Measurements from ENCODE around the gene THADA.

THADA gene

GRCh38 chr2:43509886-43510285 lies 86.0 kb downstream of the THADA start:
- in situ Hi-C loops (cut with MboI; ENCODE audit: low sequenced_read_pairs), result no loop called here

DNA sequence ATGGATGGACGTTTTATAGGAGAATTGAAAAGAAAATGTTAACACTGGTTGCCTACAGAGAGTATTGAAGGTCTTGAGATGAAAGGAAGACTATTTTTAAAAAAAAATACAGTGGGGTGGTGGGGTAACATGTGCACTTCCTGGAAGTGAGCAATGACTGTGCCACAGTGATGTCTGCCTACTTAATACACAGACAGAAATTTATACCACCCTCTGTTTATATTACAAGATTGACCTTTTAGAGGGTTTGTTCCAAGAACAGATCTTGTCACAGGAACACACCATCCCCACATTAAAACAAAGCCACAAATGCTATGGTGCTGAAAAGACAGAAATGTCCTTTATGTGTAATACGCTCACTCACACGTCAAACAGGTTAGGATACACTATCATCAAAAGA lies 87.6 kb downstream of the THADA start:
- in situ Hi-C loops (cut with MboI; ENCODE audit: low sequenced_read_pairs), result no loop called here

- in situ Hi-C loops (cut with MboI; ENCODE audit: low sequenced_read_pairs), result no loop called here
These were observed 88.7 kb downstream of the THADA start for GRCh38 chr2:43507137-43507536.

DNA sequence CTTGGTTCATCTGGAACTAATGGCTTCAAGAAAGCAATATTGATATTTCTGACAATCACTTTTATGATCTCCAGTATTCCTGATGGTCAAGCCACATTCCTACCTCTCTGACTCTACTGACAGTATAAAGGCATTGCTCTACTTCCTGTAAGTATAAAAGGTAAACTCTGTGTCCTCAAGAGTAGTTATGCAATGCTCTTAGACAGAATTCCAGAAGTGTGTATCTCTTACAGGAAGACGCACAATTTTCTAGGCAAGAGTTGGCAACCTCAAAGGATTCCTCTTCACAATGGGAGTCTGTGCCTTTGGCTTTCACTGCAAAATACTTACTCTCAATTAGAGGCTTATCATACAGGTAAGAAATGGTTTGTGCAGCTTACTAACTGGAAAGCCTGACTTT lies 100.1 kb downstream of the THADA start:
- in situ Hi-C loops (cut with MboI; ENCODE audit: low sequenced_read_pairs), result loop anchor here (25.0 kb wide), 2 partner anchors 383 to 658 kb away; no protein-coding TSS in a partner anchor

DNA sequence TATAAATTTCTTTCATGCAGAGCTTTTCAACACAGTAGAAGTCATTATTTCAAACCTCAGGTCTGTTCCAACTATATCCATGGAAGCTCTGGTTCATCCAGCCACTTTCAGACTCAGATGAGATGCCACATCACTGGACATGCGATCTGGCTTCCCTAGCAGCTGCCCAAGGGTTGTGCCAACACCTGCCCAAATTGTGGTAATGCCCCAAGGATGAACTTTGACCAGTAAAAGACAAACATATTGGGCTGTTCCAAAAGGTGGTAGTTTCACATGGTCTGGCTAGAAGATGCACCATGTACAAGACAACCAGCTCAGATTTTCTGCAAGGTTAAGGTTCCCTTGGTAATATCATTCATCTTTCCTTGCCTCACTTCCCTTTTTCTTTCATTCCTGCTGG lies 101.9 kb downstream of the THADA start:
- in situ Hi-C loops (cut with MboI; ENCODE audit: low sequenced_read_pairs), result loop anchor here (25.0 kb wide), 2 partner anchors 382 to 657 kb away; no protein-coding TSS in a partner anchor

DNA sequence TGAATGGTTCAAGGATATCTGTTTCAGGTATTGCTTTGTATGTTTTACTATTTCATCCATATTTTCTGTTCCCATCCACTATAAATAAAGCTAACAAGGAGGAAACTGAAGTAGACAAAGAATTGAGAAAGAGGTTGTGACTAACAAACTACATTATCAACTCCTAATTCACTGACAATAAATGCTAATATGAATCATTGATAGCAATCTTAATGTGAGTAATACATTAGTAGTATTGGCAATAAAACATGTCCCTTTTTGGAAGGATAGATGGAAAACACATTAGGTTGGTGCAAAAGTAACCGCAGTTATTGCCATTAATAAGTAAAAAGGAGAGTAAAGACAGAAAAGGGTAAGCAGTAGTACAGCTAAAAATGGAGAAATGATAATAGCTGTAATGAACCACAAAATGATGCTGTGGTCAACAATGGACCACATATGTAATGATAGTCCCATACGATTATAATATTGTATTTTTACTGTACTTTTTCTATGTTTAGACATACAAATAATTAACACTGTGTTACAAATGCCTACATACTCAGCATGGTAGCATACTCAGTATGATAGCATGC lies 104.7 kb downstream of the THADA start:
- in situ Hi-C loops (cut with MboI; ENCODE audit: low sequenced_read_pairs), result loop anchor here (25.0 kb wide), 2 partner anchors 379 to 654 kb away; no protein-coding TSS in a partner anchor

DNA sequence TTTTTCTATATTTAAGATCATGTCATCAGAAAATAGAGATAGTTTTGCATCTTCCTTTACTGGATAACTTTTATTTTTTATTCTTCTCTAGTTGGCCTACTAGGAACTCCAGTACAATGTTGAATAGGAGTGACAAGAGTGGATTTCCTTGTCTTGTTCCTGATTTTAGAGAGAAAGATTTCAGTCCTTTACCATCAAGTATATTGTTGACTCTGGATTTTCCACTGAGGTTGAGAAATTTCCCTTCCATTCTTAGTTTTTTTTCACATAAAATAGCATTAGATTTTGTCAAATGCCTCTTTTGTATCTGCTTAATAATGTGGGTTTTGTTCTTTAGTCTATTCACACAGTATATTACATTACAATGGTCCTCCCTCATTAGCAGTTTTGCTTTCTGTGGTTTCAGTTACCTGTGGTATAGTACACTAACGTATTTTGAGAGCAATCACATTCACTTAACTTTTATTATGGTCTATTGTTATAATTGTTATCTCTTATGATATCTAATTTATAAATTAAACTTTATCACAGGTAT lies 105.5 kb downstream of the THADA start:
- in situ Hi-C loops (cut with MboI; ENCODE audit: low sequenced_read_pairs), result loop anchor here (25.0 kb wide), 2 partner anchors 378 to 653 kb away; no protein-coding TSS in a partner anchor

- in situ Hi-C loops (cut with MboI; ENCODE audit: low sequenced_read_pairs), result loop anchor here (10.0 to 25.0 kb wide), 4 partner anchors 254 to 651 kb away; no protein-coding TSS in a partner anchor
These were observed 107.1 kb downstream of the THADA start for GRCh38 chr2:43488737-43489136.

GRCh38 chr2:43486603-43487002 lies 109.2 kb downstream of the THADA start:
- in situ Hi-C loops (cut with MboI; ENCODE audit: low sequenced_read_pairs), result loop anchor here (10.0 to 25.0 kb wide), 4 partner anchors 252 to 649 kb away; no protein-coding TSS in a partner anchor

DNA sequence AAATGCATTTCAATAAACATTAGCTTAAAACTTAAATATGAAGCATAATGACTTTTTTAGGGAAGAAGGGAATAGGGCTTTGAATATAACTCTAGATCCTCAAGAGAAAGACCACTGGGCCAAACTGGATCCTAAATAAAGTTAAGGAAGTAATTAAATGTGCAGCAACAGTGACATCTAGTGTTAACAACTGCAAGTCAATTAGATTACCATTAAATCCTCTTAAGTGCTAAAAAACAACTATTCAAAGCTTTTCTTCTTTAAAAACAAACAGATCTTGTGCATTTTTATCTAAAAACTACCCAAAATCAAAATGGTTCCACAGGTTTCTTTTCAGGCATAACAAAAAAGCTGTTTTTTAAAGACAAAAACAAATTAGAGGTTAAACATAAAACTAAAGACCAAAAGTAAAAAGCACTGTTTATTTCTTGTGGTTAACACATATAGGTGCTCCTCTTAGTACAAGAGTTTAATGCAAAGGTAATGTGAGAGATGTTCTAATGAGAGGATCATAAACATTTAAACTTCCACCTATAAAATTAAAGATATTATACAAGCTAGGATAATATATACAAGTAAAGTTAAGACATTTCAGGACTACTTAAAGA lies 111.4 kb downstream of the THADA start:
- in situ Hi-C loops (cut with MboI; ENCODE audit: low sequenced_read_pairs), result loop anchor here (10.0 to 25.0 kb wide), 4 partner anchors 250 to 647 kb away; no protein-coding TSS in a partner anchor

DNA sequence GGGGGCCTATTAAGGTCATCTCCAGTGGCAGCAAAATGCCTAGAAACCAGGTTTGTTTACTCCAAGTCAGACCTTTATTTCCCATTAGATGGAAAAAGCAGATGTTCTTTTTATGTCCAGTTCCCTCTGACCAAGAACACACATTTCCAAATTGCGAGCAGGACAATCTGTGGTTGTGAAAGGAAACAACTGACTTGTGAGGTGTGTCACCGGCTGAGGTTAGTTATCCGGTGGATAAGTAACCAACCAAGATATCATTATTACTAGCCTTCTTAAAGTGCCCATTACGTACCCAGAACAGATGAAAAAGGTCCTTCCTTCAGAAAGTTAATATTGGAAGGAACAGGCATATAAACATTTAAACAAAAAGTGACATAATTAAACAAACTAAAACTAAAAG lies 112.9 kb downstream of the THADA start:
- in situ Hi-C loops (cut with MboI; ENCODE audit: low sequenced_read_pairs), result loop anchor here (10.0 to 25.0 kb wide), 4 partner anchors 248 to 646 kb away; no protein-coding TSS in a partner anchor

DNA sequence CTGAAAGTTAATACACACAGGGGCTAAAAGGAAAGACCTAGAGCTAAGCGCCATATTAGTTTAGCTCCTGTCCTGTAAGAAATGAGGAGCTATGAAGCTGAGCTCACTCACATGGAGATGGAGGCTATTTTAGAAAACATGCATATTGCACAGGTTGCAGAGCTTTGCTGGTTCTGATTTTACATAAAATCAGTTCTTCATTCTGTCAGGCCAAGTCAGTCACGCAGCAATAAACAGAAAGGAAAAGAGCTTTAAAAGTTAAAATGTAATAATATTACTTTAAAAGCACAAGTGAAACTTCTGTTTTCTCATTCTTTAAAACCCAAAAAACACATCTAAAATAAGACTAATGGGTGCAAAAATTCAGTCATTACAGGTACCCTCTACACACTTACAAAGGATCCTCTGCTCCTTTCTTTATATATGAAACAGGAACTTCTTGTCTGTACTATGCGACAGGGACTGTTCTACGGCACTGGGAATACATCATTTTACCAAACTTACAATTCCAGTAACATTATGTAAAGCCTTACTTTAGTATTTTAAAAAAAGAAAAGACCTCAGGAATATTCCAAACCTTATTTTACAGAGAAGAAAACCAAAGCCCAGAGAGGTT lies 113.8 kb downstream of the THADA start:
- in situ Hi-C loops (cut with MboI; ENCODE audit: low sequenced_read_pairs), result loop anchor here (10.0 to 25.0 kb wide), 4 partner anchors 247 to 645 kb away; no protein-coding TSS in a partner anchor

DNA sequence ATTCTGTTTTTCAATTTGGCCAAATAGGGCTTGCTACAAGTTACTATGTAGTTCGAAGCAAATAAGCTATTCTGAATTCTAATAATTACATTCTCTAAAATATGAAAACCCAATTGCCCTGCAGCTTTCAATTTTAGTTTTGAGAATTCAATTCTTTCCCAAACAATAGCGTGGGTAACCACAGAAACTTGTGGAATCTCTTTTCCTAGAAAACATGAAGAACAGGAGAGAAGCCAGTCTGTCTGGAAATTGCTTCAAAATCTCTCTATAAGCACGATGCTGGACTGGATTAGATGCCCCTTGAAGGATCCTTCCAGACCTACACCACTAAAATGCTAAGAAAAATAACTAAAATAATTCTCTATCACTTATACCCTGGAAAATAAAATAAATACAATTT lies 115.0 kb downstream of the THADA start:
- in situ Hi-C loops (cut with MboI; ENCODE audit: low sequenced_read_pairs), result loop anchor here (10.0 to 25.0 kb wide), 4 partner anchors 246 to 644 kb away; no protein-coding TSS in a partner anchor

DNA sequence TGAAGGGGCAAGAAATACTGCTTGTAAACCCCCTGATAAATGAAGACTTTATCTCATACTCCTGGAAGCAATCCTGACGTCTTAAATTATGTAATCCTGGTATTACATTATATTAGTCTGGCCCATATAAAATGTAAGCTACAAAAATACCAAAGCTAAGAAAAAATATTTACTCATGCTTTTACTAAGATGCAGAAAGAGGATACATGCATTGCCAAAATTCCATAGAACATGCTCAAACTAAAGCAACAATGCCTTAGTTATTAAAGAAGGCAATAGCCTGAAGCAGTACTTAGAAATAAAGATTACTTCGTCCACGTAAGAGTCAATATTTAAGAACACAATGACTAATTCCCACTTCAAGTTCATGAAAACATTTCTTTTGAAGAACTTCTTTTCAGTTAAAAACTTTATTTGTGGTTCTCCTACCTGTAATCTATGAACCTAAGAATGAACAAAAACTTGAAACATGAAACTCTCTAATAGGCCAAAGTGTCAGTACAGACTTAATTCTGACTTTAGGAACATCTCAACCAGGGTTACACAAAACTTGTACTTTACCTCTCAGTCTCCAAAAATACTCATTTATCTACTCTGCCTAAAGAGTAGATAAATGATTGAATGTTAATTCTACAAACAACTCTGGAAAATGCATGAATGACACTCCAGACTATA lies 117.3 kb downstream of the THADA start:
- in situ Hi-C loops (cut with MboI; ENCODE audit: low sequenced_read_pairs), result loop anchor here (25.0 kb wide), 2 partner anchors 366 to 641 kb away; no protein-coding TSS in a partner anchor

DNA sequence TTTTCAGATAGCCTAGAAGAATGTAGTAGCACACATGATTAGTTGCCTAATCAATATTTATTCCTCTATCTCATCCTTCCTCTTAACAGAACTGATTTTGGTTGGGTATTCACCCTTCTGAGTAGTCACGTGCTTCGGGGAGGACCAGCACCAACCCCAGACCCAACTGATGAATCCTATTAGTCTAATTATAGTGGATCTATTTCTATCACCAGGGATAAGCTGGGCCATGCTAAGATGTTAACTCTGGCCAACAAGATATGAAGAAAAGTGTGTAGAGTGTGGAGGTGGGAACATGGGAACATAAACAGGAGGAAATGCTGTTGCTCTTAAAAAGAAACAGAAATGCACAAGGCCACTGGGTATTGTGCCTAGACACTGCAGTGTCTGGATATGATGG lies 119.9 kb downstream of the THADA start:
- in situ Hi-C loops (cut with MboI; ENCODE audit: low sequenced_read_pairs), result loop anchor here (25.0 kb wide), 2 partner anchors 364 to 639 kb away; no protein-coding TSS in a partner anchor

DNA sequence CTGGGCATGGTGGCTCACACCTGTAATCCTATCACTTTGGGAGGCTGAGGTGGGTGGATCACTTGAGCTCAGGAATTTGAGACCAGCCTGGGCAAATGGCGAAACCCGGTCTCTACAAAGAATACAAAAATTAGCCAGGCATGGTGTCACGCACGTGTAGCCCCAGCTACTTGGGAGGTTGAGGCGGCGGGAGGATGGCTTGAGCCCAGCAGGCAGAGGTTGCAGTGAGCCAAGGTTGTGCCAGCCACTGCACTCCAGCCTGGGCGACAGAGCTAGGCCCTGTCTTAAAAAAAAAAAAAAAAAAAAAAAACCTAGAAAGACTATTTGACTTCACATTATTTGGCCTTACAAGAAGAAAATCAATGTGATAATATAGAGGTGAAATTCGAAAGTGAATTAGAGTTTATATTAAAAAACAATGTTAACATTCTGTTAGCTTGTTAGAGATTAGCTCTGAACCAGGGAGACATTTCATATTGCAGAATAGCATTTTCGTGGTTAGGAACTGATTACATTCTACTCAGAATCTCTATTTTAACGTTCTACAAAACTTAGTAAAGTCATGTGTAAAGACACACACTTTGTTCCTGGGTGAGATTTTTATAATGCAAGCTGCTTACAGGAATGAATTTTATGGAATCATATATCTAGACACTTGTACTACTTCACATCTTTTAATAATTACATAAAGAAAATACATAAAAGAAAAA lies 120.5 kb downstream of the THADA start:
- in situ Hi-C loops (cut with MboI; ENCODE audit: low sequenced_read_pairs), result loop anchor here (25.0 kb wide), 2 partner anchors 363 to 638 kb away; no protein-coding TSS in a partner anchor

GRCh38 chr2:43474273-43474672 lies 121.6 kb downstream of the THADA start:
- in situ Hi-C loops (cut with MboI; ENCODE audit: low sequenced_read_pairs), result no loop called here

- in situ Hi-C loops (cut with MboI; ENCODE audit: low sequenced_read_pairs), result no loop called here
These were observed 122.1 kb downstream of the THADA start for GRCh38 chr2:43473767-43474166.

- in situ Hi-C loops (cut with MboI; ENCODE audit: low sequenced_read_pairs), result no loop called here
These were observed 123.2 kb downstream of the THADA start for GRCh38 chr2:43472527-43473194.
